ENCODE measurements around the gene ARHGAP5.

DNA sequence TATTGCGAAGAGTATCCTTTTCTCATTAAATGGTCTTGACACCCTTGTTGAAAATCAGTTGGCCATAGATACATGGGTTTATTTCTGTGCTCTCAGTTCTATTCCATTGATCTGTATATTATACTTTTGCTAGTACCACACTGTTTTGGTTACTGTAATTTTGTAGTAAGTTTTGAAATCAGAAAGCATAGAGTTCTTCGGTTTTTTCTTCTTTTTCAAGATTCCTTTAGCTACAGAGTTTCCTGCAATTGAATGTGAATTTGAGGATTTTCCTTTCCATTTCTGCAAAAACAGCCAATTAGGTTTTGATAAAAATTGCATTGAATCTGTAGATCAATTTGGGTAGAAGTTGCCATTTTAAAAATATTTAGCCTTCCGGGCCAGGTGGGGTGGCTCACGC, 60.2 kb downstream of the ARHGAP5 start:
- TF ChIP-seq, protein P1, sequence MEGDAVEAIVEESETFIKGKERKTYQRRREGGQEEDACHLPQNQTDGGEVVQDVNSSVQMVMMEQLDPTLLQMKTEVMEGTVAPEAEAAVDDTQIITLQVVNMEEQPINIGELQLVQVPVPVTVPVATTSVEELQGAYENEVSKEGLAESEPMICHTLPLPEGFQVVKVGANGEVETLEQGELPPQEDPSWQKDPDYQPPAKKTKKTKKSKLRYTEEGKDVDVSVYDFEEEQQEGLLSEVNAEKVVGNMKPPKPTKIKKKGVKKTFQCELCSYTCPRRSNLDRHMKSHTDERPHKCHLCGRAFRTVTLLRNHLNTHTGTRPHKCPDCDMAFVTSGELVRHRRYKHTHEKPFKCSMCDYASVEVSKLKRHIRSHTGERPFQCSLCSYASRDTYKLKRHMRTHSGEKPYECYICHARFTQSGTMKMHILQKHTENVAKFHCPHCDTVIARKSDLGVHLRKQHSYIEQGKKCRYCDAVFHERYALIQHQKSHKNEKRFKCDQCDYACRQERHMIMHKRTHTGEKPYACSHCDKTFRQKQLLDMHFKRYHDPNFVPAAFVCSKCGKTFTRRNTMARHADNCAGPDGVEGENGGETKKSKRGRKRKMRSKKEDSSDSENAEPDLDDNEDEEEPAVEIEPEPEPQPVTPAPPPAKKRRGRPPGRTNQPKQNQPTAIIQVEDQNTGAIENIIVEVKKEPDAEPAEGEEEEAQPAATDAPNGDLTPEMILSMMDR (IDR thresholded peaks at IDR 0.05) = no peak
- TF ChIP-seq POLR2A (IDR thresholded peaks at IDR 0.05) (no peak), POLR2AphosphoS5 (IDR thresholded peaks at IDR 0.05) (no peak)

Data from breast epithelium (tissue), 3 donors.